OCI-LY1 (cell line): Measurements from ENCODE around the gene ARMC7.

Experiments used
- CTCF ChIP-seq: fragments of 200-600 bp; sonication (generic), shearing (Covaris generic); IDR thresholded peaks from 2 replicates; pipeline ENCODE4 v1.5.1; 2017; ENCODE audit warnings: mild to moderate bottlenecking, antibody characterized with exemption, low read length, moderate library complexity, mixed read lengths
- EZH2 ChIP-seq: fragments of 200-600 bp; sonication (generic), shearing (Covaris generic); IDR thresholded peaks from 2 replicates; pipeline ENCODE4 v1.8.0; 2017; ENCODE audit warnings: borderline replicate concordance, mixed run types, mild to moderate bottlenecking, antibody characterized with exemption, low read length, moderate library complexity, mixed read lengths

GRCh38 chr17:75061618-75062017 is 48.2 kb upstream of the ARMC7 start:
- TF ChIP-seq EZH2 (no peak), CTCF (no peak)
